NCI-H524 treated with DMSO at 0.1 percent for 48 hours (cell line): ENCODE results near the gene GPR32.
A peak's percentile ranks its signal among the peaks of the same experiment; 100 is the strongest.
"Not testable (repeated sequence)": the region's sequence is repeated elsewhere in the genome, so short reads cannot be mapped to it uniquely, and the experiment has no call there.

ENCODE experiments used
- DNase-seq: peaks from one replicate; lab custom pipeline; 2025; lab: John Stamatoyannopoulos, UW

GPR32 gene, protein sequence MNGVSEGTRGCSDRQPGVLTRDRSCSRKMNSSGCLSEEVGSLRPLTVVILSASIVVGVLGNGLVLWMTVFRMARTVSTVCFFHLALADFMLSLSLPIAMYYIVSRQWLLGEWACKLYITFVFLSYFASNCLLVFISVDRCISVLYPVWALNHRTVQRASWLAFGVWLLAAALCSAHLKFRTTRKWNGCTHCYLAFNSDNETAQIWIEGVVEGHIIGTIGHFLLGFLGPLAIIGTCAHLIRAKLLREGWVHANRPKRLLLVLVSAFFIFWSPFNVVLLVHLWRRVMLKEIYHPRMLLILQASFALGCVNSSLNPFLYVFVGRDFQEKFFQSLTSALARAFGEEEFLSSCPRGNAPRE

DNA sequence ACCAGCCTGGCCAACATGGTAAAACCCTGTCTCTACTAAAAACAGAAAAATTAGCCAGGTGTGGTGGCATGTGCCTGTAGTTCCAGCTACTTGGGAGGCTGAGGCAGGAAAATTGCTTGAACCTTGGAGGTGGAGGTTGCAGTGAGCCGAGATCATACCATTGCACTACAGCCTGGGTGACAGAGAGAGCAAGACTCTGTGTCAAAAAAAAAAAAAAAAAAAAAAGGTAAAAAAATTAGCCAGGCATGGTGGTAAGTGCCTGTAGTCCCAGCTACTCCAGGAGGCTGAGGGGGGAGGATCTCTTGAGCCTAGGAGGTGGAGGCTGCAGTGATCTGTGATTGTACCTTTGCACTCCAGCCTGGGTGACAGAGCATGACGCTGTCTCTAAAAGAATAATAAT is at the start of gene GPR32:
TSS of gene GPR32 (plus strand) at position 301 of the 400 bp plus-strand sequence. CDS start 137 bp downstream, outside the sequence.
- not testable (repeated sequence) for DNase-seq

DNA sequence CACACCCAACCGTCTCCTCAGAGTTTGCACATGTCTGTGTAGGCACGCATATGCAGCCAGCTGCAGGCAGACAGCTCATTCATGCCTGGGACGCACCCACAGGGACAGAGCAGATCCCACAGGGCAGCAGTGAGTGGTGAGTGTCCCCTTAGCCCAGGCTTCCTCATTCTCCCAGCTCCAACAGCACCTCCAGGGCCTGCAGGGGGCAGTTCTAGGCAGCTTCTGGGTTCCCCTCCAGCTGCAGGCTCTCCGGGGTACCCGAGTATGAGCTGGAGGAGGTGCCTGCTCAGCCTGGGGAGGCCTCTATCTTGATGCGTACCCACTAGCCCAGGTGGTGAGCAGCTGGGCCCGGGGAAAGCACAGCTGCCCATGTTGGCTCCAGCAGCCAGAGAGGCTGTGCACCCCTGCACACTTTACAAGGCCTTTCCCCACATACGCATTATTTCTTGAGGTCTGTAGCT is 49.3 kb upstream of the GPR32 start:
- no peak for DNase-seq

GRCh38 chr19:50721441-50722137 is 48.7 kb upstream of the GPR32 start:
- no peak for DNase-seq

GRCh38 chr19:50722201-50723013 is 47.9 kb upstream of the GPR32 start:
- no peak for DNase-seq

- DNase-seq = no peak
These were observed 47.2 kb upstream of the GPR32 start, which contains the start of gene CLEC11A for GRCh38 chr19:50723069-50723468. CLEC11A (plus strand) TSS chr19:50723364; CDS start chr19:50723526, 162 bp downstream.

DNA sequence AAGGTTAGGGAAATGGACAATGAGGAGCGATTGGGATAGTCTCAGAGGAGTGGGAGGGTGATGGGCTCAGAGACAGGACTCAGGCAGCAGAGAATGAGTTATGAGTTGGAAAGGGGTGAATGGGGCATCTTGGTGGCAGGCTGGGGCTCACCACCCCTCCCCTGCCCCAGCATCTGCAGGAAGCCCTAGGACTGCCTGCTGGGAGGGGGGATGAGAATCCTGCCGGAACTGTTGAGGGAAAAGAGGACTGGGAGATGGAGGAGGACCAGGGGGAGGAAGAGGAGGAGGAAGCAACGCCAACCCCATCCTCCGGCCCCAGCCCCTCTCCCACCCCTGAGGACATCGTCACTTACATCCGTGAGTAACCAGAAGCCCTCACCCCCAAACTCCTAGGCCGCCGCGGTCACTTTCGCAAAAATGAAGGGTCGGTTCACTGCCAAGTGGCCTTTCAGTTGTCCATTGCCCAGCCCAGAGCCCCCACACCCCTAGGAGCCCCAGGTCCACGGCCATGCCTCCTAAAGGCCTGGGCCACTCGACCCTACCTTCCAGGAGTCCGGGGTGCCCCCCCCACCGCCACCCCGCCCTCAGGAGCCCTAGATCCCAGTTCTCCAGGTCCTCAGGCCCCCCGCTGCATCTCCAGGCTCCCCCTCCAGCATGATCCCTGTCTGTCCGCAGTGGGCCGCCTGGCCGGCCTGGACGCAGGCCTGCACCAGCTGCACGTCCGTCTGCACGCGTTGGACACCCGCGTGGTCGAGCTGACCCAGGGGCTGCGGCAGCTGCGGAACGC is 46.3 kb upstream of the GPR32 start:
- DNase-seq = no peak

DNA sequence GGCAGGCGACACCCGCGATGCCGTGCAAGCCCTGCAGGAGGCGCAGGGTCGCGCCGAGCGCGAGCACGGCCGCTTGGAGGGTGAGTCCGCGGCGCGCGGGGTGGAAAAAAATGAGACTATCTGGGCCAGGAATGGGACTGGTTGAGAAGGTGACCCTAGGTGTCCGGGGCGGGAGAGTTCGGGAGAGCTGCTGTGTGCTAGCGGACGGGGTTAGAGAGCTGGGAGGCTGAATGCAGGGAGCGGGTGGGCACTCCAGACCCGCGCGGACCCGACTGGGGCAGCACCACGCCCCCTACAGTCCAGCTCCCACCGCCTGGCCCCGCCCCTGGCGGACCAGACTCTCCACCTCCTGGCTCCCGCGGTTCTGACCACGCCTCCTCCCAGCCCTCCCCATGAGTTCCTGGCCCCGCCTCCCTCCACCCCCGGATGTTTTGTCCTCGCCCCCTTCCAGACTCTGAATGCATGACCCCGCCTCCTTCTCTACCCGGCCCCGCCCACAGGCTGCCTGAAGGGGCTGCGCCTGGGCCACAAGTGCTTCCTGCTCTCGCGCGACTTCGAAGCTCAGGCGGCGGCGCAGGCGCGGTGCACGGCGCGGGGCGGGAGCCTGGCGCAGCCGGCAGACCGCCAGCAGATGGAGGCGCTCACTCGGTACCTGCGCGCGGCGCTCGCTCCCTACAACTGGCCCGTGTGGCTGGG is 45.6 kb upstream of the GPR32 start:
- DNase-seq = peak; percentile 86

DNA sequence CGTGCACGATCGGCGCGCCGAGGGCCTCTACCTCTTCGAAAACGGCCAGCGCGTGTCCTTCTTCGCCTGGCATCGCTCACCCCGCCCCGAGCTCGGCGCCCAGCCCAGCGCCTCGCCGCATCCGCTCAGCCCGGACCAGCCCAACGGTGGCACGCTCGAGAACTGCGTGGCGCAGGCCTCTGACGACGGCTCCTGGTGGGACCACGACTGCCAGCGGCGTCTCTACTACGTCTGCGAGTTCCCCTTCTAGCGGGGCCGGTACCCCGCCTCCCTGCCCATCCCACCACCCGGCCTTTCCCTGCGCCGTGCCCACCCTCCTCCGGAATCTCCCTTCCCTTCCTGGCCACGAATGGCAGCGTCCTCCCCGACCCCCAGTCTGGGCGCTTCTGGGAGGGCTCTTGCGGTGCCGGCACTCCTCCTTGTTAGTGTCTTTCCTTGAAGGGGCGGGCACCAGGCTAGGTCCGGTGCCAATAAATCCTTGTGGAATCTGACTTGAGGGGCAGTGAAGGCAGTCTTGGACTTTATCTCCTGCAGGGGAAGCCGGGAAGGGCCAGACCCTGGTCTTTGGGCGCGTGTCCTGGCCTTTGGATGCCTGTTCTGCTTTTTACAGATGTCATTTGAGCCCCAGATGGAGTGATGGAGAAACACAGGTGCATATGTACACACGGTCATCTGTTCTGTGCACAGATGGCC is 44.9 kb upstream of the GPR32 start:
- no peak for DNase-seq

DNA sequence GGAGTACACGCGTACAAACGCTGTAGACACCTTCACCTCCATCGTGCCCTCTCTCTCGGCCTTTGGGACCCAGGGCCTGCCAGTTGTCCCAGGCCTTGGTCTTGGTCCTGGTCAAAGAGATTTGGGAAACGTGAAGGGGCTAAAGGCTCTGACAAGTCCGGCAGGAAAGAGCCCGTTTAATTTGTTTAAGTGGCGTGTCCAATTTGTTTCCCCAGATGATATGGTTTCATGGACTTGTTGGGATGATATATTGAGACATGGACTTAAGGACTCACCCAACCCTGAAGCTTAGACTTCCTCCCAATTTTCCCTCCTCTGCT is 44.4 kb upstream of the GPR32 start:
- DNase-seq = no peak

DNA sequence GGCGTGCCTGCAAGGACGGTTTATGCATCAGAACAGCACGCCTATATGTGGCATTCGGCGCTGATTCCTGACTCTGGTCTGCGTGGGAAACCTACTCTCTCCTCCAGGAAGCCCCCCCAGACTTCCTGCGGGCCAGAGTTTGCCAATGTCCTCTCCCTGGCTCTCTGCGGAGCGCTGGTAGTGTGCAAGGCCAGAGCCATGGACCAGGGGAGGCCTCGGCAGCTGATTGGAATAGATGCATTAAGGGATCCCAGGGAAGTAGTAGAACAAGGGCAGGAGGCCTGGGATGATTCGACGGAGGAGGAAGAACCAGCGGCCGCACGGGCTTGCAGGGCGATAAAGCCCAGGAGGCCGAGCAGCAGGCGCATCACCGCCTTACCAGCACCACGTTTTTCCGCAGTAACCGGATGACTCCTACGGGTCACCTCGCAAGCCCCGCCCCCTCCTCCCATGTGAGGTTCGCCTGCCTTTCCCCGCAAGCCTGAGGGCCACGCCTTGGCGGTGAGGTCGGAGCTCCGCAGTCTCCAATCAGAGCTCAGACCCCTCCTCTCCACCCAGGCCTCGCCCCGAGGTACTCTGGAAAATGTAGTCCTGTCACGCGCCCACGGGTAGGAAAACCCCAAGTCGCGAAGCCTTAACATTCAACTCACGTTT is 42.1 kb upstream of the GPR32 start:
- DNase-seq = peak; percentile 19

- DNase-seq = no peak
These were observed 40.4 kb upstream of the GPR32 start for GRCh38 chr19:50729894-50730293.

- DNase-seq = no peak
These were observed 34.4 kb upstream of the GPR32 start for GRCh38 chr19:50735869-50736268.

GRCh38 chr19:50736338-50736737 is 33.9 kb upstream of the GPR32 start:
- DNase-seq = no peak

GRCh38 chr19:50739132-50739913 is 30.9 kb upstream of the GPR32 start:
- no peak for DNase-seq

- no peak for DNase-seq
These were observed 30.3 kb upstream of the GPR32 start for GRCh38 chr19:50739914-50740426.

DNA sequence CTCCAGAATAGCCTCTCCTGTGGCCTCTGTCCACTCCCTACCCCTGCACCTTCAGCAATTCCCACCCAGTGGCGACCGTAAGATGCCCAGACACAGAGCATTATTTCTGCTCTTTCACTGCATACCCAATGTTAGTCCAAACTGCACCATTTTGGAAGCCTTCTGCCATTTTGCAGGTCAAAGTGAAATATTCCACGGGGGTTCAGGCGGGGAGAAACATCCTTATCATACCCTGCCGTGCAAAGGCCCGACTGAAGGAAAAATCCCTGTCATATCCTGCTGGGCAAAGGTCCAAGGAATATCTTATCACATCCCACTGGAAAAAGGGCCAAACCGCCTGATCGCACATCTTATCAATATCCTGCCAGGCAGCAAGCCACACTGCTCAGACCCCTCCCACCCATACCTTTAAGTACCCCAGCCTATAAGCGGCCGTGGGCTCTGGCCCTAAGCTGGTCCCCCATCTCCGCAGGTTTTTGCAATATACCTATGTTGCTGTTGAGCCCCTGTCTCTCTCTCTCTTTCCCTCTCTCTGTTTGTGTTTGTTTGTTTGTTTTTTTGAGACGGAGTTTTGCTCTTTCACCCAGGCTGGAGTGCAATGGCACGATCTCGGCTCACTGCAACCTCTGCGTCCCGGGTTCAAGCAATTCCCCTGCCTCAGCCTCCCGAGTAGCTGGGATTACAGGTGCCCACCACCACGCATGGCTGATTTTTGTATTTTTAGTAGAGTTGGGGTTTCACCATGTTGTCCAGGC is 28.9 kb upstream of the GPR32 start:
- no peak for DNase-seq

GRCh38 chr19:50743537-50743936 is 26.7 kb upstream of the GPR32 start:
- no peak for DNase-seq

DNA sequence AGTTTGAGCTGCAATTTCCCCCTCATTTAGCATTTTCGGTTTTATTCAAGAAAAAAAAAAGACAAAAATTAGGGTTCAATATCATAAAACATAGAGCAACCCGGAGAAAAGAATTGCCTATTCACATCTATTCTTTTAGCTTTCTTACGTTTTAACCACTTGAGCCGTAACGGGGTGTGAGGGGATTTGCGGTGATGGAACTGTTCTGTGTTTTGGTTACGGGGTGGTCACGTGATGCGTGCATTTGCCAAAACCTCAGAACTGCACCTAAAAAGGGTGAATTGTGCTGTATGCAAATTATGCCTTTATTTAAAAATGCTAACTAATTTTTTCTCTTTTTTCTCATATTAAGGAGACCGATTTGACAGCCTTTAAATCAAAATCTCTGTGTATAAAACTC is 25.0 kb upstream of the GPR32 start:
- DNase-seq = no peak
